ENCODE data around the gene HSPA4. TPM values are rescaled to one million over a fixed set of nuclear protein-coding genes. Genes with fewer than 3 reads are reported as not detected.

HSPA4 gene
- polyA plus RNA-seq, 1 donor (not counting 4 experiments of a cell fraction or from before 2014, with no cell fraction given), result 119 TPM

GRCh38 chr5:133123297-133123696 is 71.5 kb downstream of the HSPA4 start:
- no peak overlapping the region for H3K9ac ChIP-seq (ENCODE audit: control insufficient read depth, extremely low read depth, insufficient read depth, low read length)
- no peak overlapping the region for H2AFZ ChIP-seq (ENCODE audit: control insufficient read depth, low read length)
- no peaks in the 10 kb centered on the region for H3K36me3 ChIP-seq (ENCODE audit: control insufficient read depth in 2 of 2, extremely low read depth in 1 of 2, insufficient read depth in 2 of 2, low read length in 2 of 2)
- dilution Hi-C loops (cut with MboI; ENCODE audit: extremely low pct_ligation_motif_present, low sequenced_read_pairs), result no loop called here
- no peak overlapping the region for H3K4me3 ChIP-seq (ENCODE audit: control insufficient read depth in 2 of 3, extremely low read depth in 1 of 3, insufficient read depth in 2 of 3, low read depth in 1 of 3, low read length in 3 of 3)
- DNase-seq (ENCODE audit: low read depth, low spot score) (no peak), FAIRE-seq (no peak)
- no peaks in the 10 kb centered on the region for H3K9me1 ChIP-seq (ENCODE audit: control insufficient read depth, extremely low read depth, insufficient read depth, low read length)
- H3K27ac ChIP-seq (ENCODE audit: control insufficient read depth, insufficient read depth, low read length), result no peak overlapping the region
- H4K20me1 ChIP-seq (ENCODE audit: control insufficient read depth, extremely low read depth, insufficient read depth, low read length), result no peaks in the 10 kb centered on the region
- H3K27me3 ChIP-seq (ENCODE audit: control insufficient read depth, extremely low read depth, insufficient read depth, low read length), result no peaks in the 10 kb centered on the region
- no peak for TF ChIP-seq CTCF (optimal IDR thresholded peaks at IDR 0.05 in 1 of 3, IDR thresholded peaks at IDR 0.05 in 1 of 3, conservative IDR thresholded peaks at IDR 0.05 in 1 of 3; ENCODE audit: extremely low read depth in 1 of 3, insufficient read depth in 2 of 3, low read length in 3 of 3)
- no peak for TF ChIP-seq EZH2 (IDR thresholded peaks at IDR 0.05; ENCODE audit: low read length)
- no peaks in the 10 kb centered on the region for H3K4me1 ChIP-seq (ENCODE audit: control insufficient read depth, extremely low read depth, insufficient read depth, low read length)
- H3K79me2 ChIP-seq (ENCODE audit: control insufficient read depth, insufficient read depth, low read length), result no peaks in the 10 kb centered on the region
- no peak overlapping the region for H3K4me2 ChIP-seq (ENCODE audit: control insufficient read depth, extremely low read depth, insufficient read depth, low read depth, low read length)
- no peaks in the 10 kb centered on the region for H3K9me3 ChIP-seq (ENCODE audit: control insufficient read depth, low read depth, low read length)

DNA sequence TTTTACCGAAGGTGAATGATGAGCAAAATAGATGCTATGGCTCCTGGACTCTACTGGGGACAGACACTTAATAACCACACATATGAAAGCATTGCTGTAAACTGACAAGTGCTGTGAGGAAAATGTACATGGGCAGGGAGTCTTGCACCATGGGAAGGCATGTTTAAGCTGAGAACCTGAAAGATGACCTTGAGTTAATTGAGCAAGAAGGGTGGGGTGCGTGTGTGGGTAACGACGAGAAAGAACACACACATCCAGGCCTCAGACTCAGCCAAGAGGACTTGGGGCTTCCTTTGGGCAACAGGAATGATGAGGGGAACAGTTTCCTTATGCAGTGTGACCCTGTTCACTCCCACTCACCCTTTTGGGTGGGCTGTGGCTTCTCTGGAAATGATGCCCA is 73.1 kb downstream of the HSPA4 start:
- H2AFZ ChIP-seq (ENCODE audit: control insufficient read depth, low read length), result no peak overlapping the region
- TF ChIP-seq CTCF (optimal IDR thresholded peaks at IDR 0.05 in 1 of 3, IDR thresholded peaks at IDR 0.05 in 1 of 3, conservative IDR thresholded peaks at IDR 0.05 in 1 of 3; ENCODE audit: extremely low read depth in 1 of 3, insufficient read depth in 2 of 3, low read length in 3 of 3), result no peak
- TF ChIP-seq EZH2 (IDR thresholded peaks at IDR 0.05; ENCODE audit: low read length), result no peak
- H3K9ac ChIP-seq (ENCODE audit: control insufficient read depth, extremely low read depth, insufficient read depth, low read length), result no peak overlapping the region
- FAIRE-seq (no peak), DNase-seq (ENCODE audit: low read depth, low spot score) (no peak)
- no peak overlapping the region for H3K27ac ChIP-seq (ENCODE audit: control insufficient read depth, insufficient read depth, low read length)
- H3K79me2 ChIP-seq (ENCODE audit: control insufficient read depth, insufficient read depth, low read length), result no peaks in the 10 kb centered on the region
- no peaks in the 10 kb centered on the region for H3K27me3 ChIP-seq (ENCODE audit: control insufficient read depth, extremely low read depth, insufficient read depth, low read length)
- H4K20me1 ChIP-seq (ENCODE audit: control insufficient read depth, extremely low read depth, insufficient read depth, low read length), result no peaks in the 10 kb centered on the region
- H3K4me3 ChIP-seq (ENCODE audit: control insufficient read depth in 2 of 3, extremely low read depth in 1 of 3, insufficient read depth in 2 of 3, low read depth in 1 of 3, low read length in 3 of 3), result no peak overlapping the region
- dilution Hi-C loops (cut with MboI; ENCODE audit: extremely low pct_ligation_motif_present, low sequenced_read_pairs), result no loop called here
- H3K4me1 ChIP-seq (ENCODE audit: control insufficient read depth, extremely low read depth, insufficient read depth, low read length), result no peaks in the 10 kb centered on the region
- no peaks in the 10 kb centered on the region for H3K9me1 ChIP-seq (ENCODE audit: control insufficient read depth, extremely low read depth, insufficient read depth, low read length)
- no peaks in the 10 kb centered on the region for H3K9me3 ChIP-seq (ENCODE audit: control insufficient read depth, low read depth, low read length)
- no peak overlapping the region for H3K4me2 ChIP-seq (ENCODE audit: control insufficient read depth, extremely low read depth, insufficient read depth, low read depth, low read length)
- no peaks in the 10 kb centered on the region for H3K36me3 ChIP-seq (ENCODE audit: control insufficient read depth in 2 of 2, extremely low read depth in 1 of 2, insufficient read depth in 2 of 2, low read length in 2 of 2)
